Uterus (tissue), 4 donors: ENCODE results near the gene DCTN5. TPM values are rescaled to one million over a fixed set of nuclear protein-coding genes. Genes with fewer than 3 reads are reported as not detected.
"Not testable (repeated sequence)": the region's sequence is repeated elsewhere in the genome, so short reads cannot be mapped to it uniquely, and the experiment has no call there.

Experiments used
- DNase-seq, 2 donors: peaks; one replicate each; pipeline ENCODE4 v3.0.0-alpha.2; 2019 to 2020
- H3K27ac ChIP-seq, 2 donors: fragments of 200-600 bp; sonication (generic); 1 replicate in 1 of 2; 2 replicates in 1 of 2; pipeline ENCODE4 v1.5.1; 2016 to 2018
- H3K27me3 ChIP-seq, 2 donors: fragments of 200-600 bp; sonication (generic); one replicate each; pipeline ENCODE4 v1.5.1; 2018 to 2019; ENCODE audit warnings: control low read depth in 1 of 2
- H3K36me3 ChIP-seq, 2 donors: fragments of 200-600 bp; sonication (generic); one replicate each; pipeline ENCODE4 v1.5.1; 2019; ENCODE audit warnings: control low read depth in 1 of 2
- H3K4me1 ChIP-seq, 2 donors: fragments of 200-600 bp; sonication (generic); one replicate each; pipeline ENCODE4 v1.5.1; 2018 to 2019; ENCODE audit warnings: control low read depth in 1 of 2
- H3K4me3 ChIP-seq, 2 donors: fragments of 200-600 bp; sonication (generic); 1 replicate in 1 of 2; 2 replicates in 1 of 2; pipeline ENCODE4 v1.5.1; 2018 to 2019; ENCODE audit warnings: mild to moderate bottlenecking in 1 of 2
- H3K9me3 ChIP-seq, 2 donors: fragments of 200-600 bp; sonication (generic); one replicate each; pipeline ENCODE4 v1.5.1; 2019; ENCODE audit warnings: control low read depth in 1 of 2
- POLR2A ChIP-seq, 2 donors: fragments of 450-650 bp; IDR thresholded peaks; one replicate each; pipeline ENCODE4 v1.6.1; 2016; ENCODE audit warnings: antibody characterized with exemption in 2 of 2, mild to moderate bottlenecking in 1 of 2, moderate library complexity in 1 of 2
- intact Hi-C: fragments of 100-400 bp; cut with DNase I; formaldehyde crosslinking; loops from one replicate; pipeline ENCODE4 v1.15.1; 2023; ENCODE audit warnings: low total_unique reads
- total RNA-seq, 4 donors: library from RNA; depleted of rRNA in 3 of 4; stranded (reverse); fragments of >200 nt in 3 of 4; gene quantifications; one replicate each; pipeline versions ENCODE4 v1.1.0 to v1.2.4, GENCODE V29; 2014 to 2023
- TF ChIP-seq, protein P1 (sequence below), 4 experiments: fragments of 200-600 bp in 2 of 4; fragments of 450-650 bp in 2 of 4; sonication (generic) in 2 of 4; IDR thresholded peaks; one replicate each; pipeline ENCODE4 v1.5.1; 2016 to 2019; ENCODE audit warnings: antibody characterized with exemption in 4 of 4, mild to moderate bottlenecking in 2 of 4, moderate library complexity in 1 of 4
- donor health status: DM: yes; HTN: yes; CAD: no.

DCTN5 gene
- total RNA-seq, 4 donors from 2014 or later, result 5.6 to 67.2 (median 27.9) TPM

DNA sequence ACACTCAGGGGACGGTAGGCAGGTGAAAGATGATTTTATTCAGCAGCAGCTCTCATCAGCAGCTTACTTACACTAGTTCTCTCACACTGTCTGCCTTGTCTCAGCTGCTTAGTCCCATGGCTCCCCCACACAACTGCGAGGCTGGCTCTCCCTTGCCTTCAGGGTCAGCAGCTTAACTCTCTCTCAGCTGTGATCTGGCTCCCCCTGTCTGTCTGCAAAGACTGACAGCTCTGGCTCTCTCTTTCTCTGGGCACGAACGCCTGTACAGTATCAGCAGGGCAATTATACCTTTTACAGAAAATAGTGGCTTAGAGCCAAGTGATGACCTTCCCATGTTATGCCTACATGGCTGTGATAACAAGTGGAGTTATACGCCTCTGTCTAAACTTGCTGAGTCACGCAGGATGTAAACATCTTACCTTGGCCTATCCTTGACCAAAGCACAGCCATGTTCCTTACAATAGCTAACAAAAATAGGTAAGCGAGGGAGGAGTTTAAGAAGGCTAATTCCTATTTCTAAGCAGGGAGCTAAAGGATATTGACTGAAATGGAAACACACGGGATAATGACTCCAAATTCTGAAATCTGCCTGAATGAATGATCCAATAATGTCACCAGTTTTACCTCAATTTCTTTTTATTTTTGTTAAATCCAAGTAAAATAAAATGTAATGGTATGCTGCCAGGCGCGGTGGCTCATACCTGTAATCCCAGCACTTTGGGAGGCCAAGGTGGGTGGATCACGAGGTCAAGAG is 44.1 kb upstream of the DCTN5 start:
- DNase-seq, result no peak

DNA sequence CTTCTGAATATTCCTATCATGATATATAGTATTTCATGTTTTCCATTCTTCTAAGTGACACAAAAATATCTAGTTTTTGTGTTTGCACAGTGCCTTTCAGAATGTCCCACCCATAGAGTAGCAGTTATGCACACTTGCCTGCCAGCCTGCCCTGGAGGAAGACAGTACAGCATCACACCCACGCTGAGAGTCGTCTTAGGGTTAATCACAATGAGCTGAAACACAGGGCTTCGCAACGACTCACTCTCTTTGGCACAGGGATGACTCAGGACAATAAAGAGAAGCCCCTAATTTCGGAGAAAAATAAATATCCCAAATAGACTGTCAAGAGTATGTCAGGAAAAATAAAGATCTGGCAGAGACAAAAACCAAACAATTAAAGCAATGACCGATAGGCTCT is 33.5 kb upstream of the DCTN5 start:
- H3K9me3 ChIP-seq, result no peaks in the 10 kb centered on the region
- no peaks in the 10 kb centered on the region for H3K27me3 ChIP-seq
- H3K4me3 ChIP-seq, result no peak overlapping the region
- intact Hi-C loops, result no loop called here
- no peaks in the 10 kb centered on the region for H3K4me1 ChIP-seq
- TF ChIP-seq, protein P1, sequence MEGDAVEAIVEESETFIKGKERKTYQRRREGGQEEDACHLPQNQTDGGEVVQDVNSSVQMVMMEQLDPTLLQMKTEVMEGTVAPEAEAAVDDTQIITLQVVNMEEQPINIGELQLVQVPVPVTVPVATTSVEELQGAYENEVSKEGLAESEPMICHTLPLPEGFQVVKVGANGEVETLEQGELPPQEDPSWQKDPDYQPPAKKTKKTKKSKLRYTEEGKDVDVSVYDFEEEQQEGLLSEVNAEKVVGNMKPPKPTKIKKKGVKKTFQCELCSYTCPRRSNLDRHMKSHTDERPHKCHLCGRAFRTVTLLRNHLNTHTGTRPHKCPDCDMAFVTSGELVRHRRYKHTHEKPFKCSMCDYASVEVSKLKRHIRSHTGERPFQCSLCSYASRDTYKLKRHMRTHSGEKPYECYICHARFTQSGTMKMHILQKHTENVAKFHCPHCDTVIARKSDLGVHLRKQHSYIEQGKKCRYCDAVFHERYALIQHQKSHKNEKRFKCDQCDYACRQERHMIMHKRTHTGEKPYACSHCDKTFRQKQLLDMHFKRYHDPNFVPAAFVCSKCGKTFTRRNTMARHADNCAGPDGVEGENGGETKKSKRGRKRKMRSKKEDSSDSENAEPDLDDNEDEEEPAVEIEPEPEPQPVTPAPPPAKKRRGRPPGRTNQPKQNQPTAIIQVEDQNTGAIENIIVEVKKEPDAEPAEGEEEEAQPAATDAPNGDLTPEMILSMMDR (IDR thresholded peaks at IDR 0.05), result no peak
- TF ChIP-seq POLR2A (IDR thresholded peaks at IDR 0.05), result no peak
- no peak overlapping the region for H3K27ac ChIP-seq
- no peak for DNase-seq
- H3K36me3 ChIP-seq, result no peaks in the 10 kb centered on the region

More for the DNA sequence above, 44.1 kb upstream of the DCTN5 start:
- H3K4me1 ChIP-seq, result peaks cover 7 to 15% of the 10 kb centered on the region in 2 donors
- intact Hi-C loops, result no loop called here
- H3K36me3 ChIP-seq, result no peaks in the 10 kb centered on the region
- no peaks in the 10 kb centered on the region for H3K27me3 ChIP-seq
- TF ChIP-seq, protein P1 (IDR thresholded peaks at IDR 0.05), result no peak
- TF ChIP-seq POLR2A (IDR thresholded peaks at IDR 0.05), result no peak
- no peak overlapping the region for H3K4me3 ChIP-seq
- H3K9me3 ChIP-seq, result no peaks in the 10 kb centered on the region
- H3K27ac ChIP-seq, result no peak overlapping the region

DNA sequence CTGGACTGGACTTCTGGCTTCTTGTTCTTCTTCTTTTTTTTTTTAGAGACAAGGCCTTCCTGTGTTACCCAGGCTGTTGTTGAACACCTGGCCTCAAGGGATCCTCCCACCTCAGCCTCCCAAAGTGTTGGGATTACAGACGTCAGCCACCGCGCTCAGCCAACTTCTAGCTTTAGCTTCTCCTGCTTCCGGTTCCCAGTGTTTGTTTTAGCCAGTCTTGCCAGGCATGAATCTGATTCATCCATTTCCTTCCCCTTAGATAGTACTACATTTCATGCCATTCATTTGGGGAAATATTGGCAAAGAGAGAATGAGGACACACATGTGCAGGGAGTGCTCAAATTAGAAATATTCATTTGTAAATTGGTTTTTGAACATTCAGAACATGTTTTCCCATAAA is 33.1 kb upstream of the DCTN5 start:
- no peaks in the 10 kb centered on the region for H3K9me3 ChIP-seq
- no peaks in the 10 kb centered on the region for H3K4me1 ChIP-seq
- H3K27ac ChIP-seq, result no peak overlapping the region
- no peaks in the 10 kb centered on the region for H3K36me3 ChIP-seq
- no peak overlapping the region for H3K4me3 ChIP-seq
- TF ChIP-seq, protein P1 (IDR thresholded peaks at IDR 0.05), result no peak
- no peak for DNase-seq
- no peaks in the 10 kb centered on the region for H3K27me3 ChIP-seq
- intact Hi-C loops, result no loop called here

DNA sequence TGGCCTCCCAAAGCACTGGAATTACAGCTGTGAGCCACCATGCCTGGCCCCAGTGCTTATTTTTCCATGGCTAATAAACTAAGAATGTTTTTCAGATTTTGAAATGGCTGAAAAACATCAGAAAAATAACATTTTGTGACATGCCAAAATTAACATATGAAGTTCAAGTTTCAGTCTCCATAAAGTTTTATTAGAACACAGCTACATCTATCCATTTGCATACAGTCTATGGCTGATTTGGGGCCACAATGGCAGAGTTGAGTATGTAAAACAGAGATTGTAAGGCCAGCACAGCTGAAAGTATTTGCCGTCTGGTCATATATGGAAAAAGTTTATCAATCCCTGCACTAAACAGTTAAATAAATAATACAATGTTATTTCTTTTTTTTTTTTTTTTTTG is 31.3 kb upstream of the DCTN5 start:
- intact Hi-C loops, result no loop called here
- no peaks in the 10 kb centered on the region for H3K36me3 ChIP-seq

DNA sequence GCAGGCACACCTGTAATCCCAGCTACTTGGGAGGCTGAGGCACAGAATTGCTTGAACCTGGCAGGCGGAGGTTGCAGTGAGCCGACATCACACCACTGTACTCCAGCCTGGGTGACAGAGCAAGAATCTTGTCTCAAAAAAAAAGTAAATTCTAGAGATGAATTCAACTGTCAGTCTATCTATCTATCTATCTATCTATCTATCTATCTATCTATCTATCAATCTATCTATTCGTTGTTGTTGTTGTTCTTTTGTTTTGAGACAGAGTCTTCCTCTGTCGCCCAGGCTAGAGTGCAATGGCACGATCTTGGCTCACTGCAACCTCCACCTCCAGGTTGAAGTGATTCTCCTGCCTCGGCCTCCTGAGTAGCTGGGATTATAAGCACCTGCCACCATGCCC is 30.4 kb upstream of the DCTN5 start:
- H3K9me3 ChIP-seq, H3K27me3 ChIP-seq, H3K36me3 ChIP-seq, intact Hi-C loops, H3K4me1 ChIP-seq, H3K4me3 ChIP-seq, DNase-seq, H3K27ac ChIP-seq: not testable (repeated sequence)

More for the DNA sequence above, 31.3 kb upstream of the DCTN5 start:
- no peaks in the 10 kb centered on the region for H3K4me1 ChIP-seq
- H3K4me3 ChIP-seq, result no peak overlapping the region
- no peak for TF ChIP-seq POLR2A (IDR thresholded peaks at IDR 0.05)
- TF ChIP-seq, protein P1 (IDR thresholded peaks at IDR 0.05), result no peak
- H3K27ac ChIP-seq, result no peak overlapping the region
- H3K9me3 ChIP-seq, result no peaks in the 10 kb centered on the region
- H3K27me3 ChIP-seq, result no peaks in the 10 kb centered on the region
- DNase-seq, result no peak
